Measurements from ENCODE around the gene METTL16. TPM values are rescaled to one million over a fixed set of nuclear protein-coding genes. Genes with fewer than 3 reads are reported as not detected.

METTL16 gene
- total RNA-seq, 1 donor from 2014 or later = 17.0 TPM

DNA sequence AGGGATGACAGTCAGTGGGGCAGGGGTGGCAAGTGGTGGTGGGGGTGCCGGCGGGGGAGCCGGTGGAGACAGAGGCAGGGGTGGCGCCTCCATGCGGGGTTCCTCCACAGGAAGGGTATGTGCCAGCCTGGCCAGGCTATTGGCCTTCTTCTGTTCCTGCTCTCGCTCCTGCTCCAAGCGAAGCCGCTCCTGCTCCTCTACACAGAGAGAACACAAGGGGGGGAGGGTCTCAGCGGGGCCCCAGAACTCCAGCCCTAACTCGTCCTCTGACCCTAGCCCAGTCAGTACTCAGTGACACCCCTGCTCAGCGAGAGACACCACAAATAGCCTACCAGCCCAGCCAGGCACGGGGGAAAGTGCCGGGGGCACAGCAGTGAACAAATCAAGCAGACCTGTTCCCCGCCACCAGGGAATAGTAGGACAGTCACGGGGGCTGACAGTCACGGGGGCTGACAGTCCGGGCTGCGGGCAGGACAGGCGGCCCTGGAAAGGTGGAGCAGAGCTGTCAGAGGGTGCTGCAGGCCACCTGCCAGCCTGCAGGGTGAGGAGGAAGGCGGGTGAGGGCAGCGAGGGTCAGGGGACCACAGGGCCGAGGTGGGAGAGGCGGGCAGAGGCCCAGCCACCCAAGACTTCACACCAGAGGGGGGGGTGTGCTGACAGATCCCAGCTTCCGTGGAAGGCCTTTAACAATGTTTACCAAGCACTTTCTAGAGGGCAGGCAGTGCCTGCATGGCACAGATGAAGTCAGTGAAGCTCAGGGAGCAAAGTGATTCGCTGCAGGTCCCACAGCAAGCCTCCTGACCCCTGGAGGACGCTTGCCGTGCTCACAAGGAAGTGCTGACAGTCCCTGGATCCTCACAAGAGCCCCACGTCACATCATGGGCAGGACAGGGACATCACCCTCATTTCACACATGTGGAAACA is 116.2 kb downstream of the METTL16 start:
- no peak for DNase-seq

DNA sequence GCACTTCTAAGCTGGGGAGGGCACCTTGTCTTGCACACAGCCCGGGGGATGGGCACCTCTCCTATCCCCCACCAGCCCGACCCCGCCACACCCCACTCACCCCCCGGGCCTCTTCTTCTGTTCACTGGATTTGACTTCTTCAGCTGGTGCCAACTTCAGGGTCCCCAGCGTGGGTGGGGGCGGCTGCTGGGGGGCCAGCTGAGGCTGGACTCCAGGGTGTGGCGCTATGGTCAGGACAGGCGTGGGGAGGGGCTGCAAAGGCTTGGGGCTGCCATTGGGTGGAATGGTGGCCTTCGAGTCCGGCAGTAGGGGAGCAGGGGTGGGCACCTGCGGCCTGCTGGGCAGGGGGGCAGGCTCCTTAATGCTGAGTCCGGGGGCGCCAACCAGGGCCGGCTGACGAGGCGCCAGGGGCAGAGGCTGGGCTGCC is 116.9 kb downstream of the METTL16 start:
- DNase-seq = no peak

- no peak for DNase-seq
Observed at GRCh38 chr17:2393954-2394749, 117.5 kb downstream of the METTL16 start.

DNA sequence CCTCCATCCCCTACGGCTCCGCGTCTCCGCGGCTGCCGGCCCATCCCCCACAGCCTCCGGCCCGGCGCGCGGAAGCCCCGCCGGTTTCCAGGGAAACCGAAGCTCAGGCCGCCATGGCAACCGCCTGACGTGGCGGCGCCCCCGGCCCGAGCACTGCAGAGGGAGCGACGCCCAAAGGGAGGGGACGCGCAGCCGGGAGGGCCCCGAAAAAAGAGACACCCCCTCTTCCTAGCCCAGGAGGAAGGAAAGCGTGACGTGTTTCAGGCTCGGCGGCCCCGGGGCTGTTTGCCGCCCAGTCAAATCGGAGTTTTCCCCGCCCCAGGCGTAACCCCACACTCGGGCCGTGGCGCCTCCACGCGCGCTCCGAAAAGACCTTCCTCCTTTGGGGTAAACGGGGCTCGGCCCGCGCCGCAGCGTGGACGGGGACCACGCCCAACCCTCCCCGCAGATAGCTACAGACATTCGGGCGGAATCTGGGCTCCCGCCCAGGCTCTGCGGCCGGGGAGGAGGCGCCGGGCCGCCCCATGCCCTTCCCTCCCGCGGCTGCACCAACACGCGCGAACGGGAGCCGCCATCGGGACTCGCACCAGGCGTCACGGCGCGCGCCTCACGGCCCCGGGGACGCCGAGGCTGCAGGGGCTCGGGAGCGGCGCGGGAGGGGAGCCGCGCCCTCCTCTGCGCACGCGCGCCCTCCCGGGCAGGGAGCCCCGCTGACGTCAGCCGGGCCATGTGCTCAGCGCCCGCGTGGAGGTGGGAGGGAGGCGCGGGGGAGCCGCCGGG is 118.3 kb downstream of the METTL16 start:
- DNase-seq = peak; percentile 75

- peak; percentile 95 for DNase-seq
Observed at GRCh38 chr17:2392252-2393173, 119.2 kb downstream of the METTL16 start.

- DNase-seq = no peak
Observed at GRCh38 chr17:2391597-2392251, 120.0 kb downstream of the METTL16 start.

DNA sequence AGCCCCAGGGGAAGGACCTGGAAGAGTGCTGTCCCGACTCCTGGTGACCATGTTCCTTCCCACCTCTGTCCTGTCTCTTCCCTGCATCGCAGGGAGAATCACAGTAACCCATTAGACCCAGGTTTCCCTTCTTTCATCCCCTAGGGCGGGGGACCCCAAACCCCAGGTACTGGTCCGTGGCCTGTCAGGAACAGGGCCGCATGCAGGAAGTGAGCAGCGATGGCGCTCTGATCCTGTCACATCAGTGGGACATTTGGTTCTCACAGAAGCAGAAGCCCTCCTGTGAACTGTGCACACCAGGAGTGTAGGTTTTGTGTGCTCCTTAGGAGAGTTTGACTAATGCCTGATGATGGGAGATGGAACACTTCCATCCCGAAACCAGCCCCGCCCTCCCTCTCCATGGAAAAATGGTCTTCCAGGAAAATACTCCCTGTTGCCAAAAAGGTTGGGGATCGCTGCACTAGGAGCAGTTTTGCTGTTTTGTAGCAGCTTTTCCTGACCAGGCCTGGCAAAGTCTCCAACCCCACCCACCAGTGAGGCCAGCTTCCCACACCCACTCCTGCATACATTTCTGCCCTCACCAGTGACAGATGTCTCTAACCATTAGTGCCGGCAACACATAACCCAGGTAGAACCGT is 121.4 kb downstream of the METTL16 start:
- no peak for DNase-seq

- no peak for DNase-seq
Observed at GRCh38 chr17:2388683-2389055, 123.0 kb downstream of the METTL16 start.

DNA sequence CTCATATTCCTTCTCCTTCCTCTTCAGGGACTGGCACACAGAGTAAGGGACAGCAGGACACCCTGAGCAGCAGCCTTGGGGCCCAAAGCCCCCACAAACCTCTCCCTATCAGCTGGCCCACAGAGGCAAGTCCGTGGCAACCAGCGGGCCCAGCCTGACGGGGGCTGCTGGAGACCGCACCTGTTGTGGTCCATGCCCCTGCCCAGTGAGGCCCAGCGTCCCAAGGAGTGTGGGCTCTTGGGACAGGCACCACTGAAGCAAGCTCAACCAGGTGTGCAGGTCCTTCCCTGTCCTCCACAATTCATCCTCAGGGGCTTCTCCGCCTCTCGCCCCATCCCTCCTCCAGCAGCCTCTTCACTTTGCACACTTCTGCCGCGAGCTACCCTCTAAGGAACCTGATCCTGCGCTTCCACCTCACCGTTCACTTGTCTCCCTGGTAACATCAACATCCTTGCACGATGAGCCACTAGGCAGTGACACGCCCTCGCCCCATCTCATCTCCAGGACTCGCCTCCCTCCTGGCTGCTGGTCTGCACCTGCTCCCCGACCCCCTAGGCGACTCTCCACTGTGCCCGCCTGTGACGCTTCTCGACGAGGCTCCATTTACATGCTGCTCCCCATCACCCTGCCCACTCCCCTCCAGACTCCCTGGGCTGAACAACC is 123.5 kb downstream of the METTL16 start:
- DNase-seq = no peak

DNA sequence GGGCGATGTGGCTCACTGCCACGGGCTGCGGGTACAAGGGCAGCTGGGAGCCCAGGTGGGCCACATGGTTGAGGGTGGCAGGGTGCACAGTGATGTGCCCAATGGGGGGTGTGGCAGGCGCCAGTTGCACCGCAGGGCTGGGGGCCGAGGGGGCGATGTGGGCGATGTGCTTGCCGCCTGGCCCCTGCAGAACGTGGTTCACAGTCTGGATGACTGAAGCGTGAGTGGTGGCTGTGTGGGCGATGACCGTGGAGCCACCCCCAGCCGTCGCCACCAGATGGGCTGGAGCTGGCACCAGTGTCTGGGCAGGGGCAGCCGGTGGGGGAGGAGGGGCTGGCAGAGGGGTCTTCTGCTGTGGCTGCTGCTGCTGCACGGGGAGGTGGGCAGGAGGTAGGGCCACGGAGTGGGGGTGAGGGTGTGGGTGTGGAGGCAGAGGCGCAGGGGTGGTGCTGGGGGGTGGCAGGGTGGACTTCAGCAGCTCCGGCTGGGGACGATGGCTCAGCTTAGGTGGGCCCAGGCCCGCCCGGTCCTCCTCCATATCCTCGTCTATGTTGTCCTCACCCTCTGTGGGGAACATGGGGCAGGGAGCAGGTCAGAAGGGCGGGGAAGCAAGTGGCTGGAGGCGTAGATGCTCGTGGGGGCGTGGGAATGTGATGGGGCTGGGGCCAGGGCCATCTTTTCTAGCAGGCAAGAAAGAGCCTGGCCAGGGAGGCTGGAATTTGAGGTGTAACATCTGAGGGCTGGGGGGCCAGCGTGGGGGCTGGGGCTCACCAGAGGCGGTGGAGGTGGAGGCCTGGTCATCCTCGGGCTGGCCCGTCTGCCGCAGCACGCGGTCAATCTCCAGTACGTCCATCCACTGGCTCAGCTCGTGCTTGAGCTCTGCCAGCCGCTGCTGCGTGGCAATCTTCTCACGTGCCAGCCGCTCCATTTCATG is 124.3 kb downstream of the METTL16 start:
- DNase-seq = no peak

DNA sequence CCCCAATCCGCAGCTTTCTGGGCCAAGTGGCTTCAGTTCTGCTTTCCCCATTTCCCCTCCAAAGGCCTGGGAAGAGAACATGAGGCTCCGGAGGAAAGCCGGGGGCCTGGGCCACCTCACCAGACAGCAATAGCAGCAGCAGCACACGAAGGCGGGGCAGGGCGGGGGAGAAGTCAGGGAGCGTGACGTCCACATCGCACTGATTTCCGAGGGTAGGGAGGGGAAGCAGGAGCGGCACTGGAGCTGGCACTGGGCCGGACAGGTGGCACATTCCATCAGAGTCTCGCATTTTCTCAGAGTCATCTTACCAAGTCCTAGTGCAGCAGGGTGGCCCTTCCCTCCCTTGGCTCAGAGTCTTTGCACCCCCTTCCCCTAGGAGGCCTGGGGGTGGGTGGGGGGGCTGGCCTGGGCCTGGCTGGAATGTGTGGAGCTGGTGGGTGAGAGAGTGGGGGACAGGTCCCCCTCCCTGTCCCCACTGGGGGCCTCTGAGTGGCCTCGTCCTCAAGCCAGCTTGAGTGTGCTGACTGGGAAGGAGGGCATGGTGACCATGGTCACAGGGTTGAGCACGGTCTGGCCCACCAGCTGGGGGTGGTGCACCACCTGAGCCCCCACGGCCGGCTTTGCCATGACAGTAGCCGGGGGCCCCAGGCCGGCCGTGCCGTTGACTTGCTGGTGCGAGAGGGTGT is 125.1 kb downstream of the METTL16 start:
- DNase-seq = no peak

DNA sequence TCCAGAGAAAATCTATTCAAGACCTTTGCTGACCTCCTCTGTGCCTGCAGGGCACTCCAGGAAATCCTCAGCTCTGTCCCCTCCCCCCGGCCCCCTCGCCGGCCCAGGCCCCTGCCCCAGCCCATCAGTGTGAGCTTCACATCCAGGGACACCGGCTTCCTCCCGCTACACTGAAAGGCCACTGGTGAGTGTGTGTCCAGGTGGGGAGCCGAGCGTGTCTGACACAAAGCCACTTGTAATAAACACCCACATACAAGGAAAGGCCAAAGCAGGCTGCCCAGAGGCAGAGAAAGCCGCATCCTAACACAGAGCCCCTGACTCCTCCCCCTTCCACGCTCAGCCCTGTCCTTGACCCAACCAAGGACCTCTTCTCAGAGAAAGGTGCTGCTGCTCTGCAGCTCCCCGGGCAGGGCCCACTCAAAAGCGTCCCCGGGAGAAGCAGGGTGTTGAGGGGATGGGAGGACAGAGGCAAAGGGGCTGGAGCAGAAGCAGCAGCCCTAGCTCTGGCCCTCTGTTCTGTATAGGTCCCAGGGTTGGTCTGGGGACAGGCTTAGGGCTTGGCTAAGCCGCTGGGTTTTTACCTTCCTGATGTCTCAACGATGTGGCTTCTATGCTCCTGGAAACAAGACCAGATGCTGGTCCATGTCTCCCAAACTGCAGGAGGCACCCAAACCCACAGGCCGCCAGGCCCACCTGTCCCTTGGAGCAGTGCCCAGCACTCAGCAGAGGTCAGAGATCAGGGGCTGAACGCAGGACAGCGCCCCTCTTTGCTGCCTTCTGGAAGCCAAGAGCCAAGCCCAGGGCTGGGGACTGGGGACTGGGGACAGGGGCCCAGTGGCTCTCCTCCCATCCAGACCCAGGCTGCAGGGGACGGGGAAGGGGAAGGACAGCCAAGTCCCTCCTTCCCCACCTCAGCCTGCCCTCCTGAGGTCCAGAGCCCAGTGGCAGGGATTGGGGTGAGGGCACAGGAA is 126.2 kb downstream of the METTL16 start:
- no peak for DNase-seq

- DNase-seq = no peak
Observed at GRCh38 chr17:2384439-2385127, 127.1 kb downstream of the METTL16 start.

DNA sequence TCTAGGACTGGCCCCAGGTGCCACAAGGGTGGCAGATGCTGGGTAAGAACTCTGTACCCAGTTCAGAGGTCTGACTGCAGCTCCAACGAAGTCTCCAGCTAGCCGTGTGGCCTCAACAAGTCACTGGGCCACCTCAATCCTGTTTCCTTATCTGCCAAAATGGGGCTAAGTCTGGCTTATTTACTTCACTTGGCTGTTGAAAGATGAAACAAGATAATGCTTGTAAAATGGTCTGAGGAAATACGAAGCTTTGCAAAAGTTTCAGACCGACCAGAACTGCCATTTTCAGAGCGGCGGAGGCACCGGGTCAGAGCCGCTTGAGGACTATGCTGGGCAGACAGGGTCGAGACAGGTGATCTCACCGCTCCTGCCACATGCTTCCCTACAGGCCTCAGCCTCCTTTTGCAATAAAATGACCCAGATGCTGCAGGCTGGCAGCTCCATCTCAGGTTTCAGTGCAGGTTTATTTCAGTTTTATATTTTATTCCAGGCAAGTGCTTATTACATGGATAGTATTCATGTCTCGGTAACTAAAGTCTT is 128.0 kb downstream of the METTL16 start:
- no peak for DNase-seq

- DNase-seq = no peak
Observed at GRCh38 chr17:2380950-2381649, 130.6 kb downstream of the METTL16 start.

Data from occipital lobe (tissue), 2 donors.